Measurements from ENCODE around the gene MTMR10. TPM values are rescaled to one million over a fixed set of nuclear protein-coding genes. Genes with fewer than 3 reads are reported as not detected.

Gene MTMR10
- total RNA-seq, 1 donor from 2014 or later: 14.8 TPM

Other genes with a start within 250 kb of the MTMR10 start
- gene FAN1, start 87.7 kb downstream of the MTMR10 start, total RNA-seq: 11.1 and 13.6 TPM in 2 replicates
- gene TRPM1, start 110.1 kb upstream of the MTMR10 start, total RNA-seq: not detected in 2 replicates

Data from astrocyte (in vitro differentiated cells and primary cell).